ENCODE results near the gene MYOT. TPM values are rescaled to one million over a fixed set of nuclear protein-coding genes. Genes with fewer than 3 reads are reported as not detected.

MYOT gene
- total RNA-seq, 4 donors from 2014 or later: 0.92 to 4.8 TPM; not detected in 2

- 51 to 79% methylated on average over 2 of the region's 2 CpGs for WGBS, 2 donors
- no peak overlapping the region for H3K4me3 ChIP-seq
- H3K27me3 ChIP-seq: no peaks in the 10 kb centered on the region
- no peak for TF ChIP-seq POLR2A (IDR thresholded peaks at IDR 0.05)
- no peak for TF ChIP-seq CTCF (IDR thresholded peaks at IDR 0.05)
- DNase-seq: no peak
- H3K36me3 ChIP-seq: no peaks in the 10 kb centered on the region
- intact Hi-C loops (cut with DNase I): no loop called here
- H3K9me3 ChIP-seq: no peaks in the 10 kb centered on the region
- H3K4me1 ChIP-seq: peaks cover 0 to 24% (median 8%) of the 10 kb centered on the region in 3 donors
- peak overlapping the region in 2 of 4 donors; percentile 37 to 39 for H3K27ac ChIP-seq
Measured at GRCh38 chr5:137837491-137838394, 29.9 kb upstream of the MYOT start.

- no peaks in the 10 kb centered on the region for H3K9me3 ChIP-seq
- peaks cover 0 to 12% (median 8%) of the 10 kb centered on the region in 3 donors for H3K4me1 ChIP-seq
- DNase-seq: no peak
- H3K4me3 ChIP-seq: no peak overlapping the region
- no peak overlapping the region for H3K27ac ChIP-seq
- H3K36me3 ChIP-seq: no peaks in the 10 kb centered on the region
- TF ChIP-seq CTCF (IDR thresholded peaks at IDR 0.05) (no peak), POLR2A (IDR thresholded peaks at IDR 0.05) (no peak)
- no peaks in the 10 kb centered on the region for H3K27me3 ChIP-seq
- intact Hi-C loops (cut with DNase I): no loop called here
Measured at GRCh38 chr5:137838976-137839375, 28.7 kb upstream of the MYOT start.

GRCh38 chr5:137842296-137842695 is 25.4 kb upstream of the MYOT start:
- TF ChIP-seq POLR2A (IDR thresholded peaks at IDR 0.05) (no peak), CTCF (IDR thresholded peaks at IDR 0.05) (no peak)
- no peak for DNase-seq
- Histone ChIP-seq H3K27me3 (no peaks in the 10 kb centered on the region), H3K9me3 (no peaks in the 10 kb centered on the region), H3K27ac (no peak overlapping the region), H3K4me1 (peaks cover 0 to 3% (median 1%) of the 10 kb centered on the region in 3 donors), H3K36me3 (no peaks in the 10 kb centered on the region), H3K4me3 (no peak overlapping the region)
- WGBS, 2 donors: 69 to 77% methylated on average over 5 of the region's 5 CpGs
- intact Hi-C loops (cut with DNase I): no loop called here

GRCh38 chr5:137843676-137844299 is 23.9 kb upstream of the MYOT start:
- intact Hi-C loops (cut with DNase I): no loop called here
- no peak overlapping the region for H3K27ac ChIP-seq
- no peak overlapping the region for H3K4me3 ChIP-seq
- no peaks in the 10 kb centered on the region for H3K4me1 ChIP-seq
- no peaks in the 10 kb centered on the region for H3K36me3 ChIP-seq
- no peak for DNase-seq
- no peaks in the 10 kb centered on the region for H3K27me3 ChIP-seq
- 67 to 68% methylated on average over 4 of the region's 4 CpGs for WGBS, 2 donors
- H3K9me3 ChIP-seq: no peaks in the 10 kb centered on the region
- TF ChIP-seq POLR2A (IDR thresholded peaks at IDR 0.05) (no peak), CTCF (IDR thresholded peaks at IDR 0.05) (no peak)

- intact Hi-C loops (cut with DNase I): no loop called here
- Histone ChIP-seq H3K27me3 (no peaks in the 10 kb centered on the region), H3K27ac (no peak overlapping the region), H3K36me3 (no peaks in the 10 kb centered on the region), H3K4me1 (no peaks in the 10 kb centered on the region), H3K9me3 (no peaks in the 10 kb centered on the region), H3K4me3 (no peak overlapping the region)
- TF ChIP-seq CTCF (IDR thresholded peaks at IDR 0.05): no peak
- no peak for DNase-seq
Measured at GRCh38 chr5:137845472-137845871, 22.2 kb upstream of the MYOT start.

Data from esophagus squamous epithelium (tissue), 5 donors.